ENCODE measurements around the gene FDX2. TPM values are rescaled to one million over a fixed set of nuclear protein-coding genes. Genes with fewer than 3 reads are reported as not detected.
A peak's percentile ranks its signal among the peaks of the same experiment; 100 is the strongest.

The FDX2 gene
- total and polyA plus RNA-seq, 7 donors = 19.2 to 45.9 (median 25.2) TPM

DNA sequence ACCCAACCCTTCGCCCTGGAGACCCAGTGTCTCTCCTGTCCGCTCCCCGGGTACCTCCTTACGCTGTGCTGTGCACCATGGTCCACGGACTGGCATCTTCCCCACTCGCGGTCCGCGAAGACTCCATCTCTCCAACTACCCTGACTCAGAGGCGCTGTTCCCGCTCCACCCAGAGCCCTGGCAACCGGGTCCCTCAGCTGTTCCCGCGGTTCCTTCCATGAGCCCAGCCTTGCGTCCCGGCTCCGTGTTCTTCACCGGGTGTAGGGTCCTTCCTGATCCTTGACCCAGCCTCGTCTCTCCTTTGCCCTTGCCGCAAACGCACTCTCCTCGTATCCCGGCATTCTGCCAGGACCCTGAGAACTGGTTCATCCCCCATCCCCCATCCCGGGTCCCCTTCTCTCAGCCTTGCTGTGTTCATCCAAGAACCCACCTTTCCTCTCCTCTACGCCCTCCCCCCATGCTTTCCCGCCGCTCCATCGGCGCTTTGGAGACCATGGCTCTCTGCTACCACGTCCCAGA lies 25.4 kb downstream of the FDX2 start:
- Histone ChIP-seq H3K4me1 (peaks cover 0 to 69% (median 55%) of the 10 kb centered on the region in 4 donors), H3K36me3 (no peaks in the 10 kb centered on the region)
- WGBS, 2 donors = 2 to 3% methylated on average over 30 of the region's 30 CpGs

DNA sequence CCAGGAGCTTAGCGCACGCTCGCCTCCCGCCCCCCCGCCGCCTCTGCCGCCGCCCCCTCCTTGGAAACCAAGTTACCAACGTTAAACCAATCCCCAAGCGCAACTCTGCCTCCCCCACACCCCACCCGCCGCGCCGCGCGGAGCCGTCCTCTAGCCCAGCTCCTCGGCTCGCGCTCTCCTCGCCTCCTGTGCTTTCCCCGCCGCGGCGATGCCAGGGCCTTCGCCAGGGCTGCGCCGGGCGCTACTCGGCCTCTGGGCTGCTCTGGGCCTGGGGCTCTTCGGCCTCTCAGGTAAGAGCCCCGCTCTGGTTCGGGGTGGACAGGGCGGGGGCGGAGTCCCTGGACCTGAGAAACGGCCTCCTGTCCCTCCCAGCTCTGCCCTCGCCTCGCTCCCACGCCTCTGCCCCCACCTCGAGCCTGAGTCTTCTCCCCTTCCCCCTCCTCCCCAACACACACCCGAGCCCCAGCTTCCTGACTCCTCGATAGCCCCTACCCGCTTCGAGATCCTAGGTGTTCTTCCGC lies 25.9 kb downstream of the FDX2 start, which contains the start of gene ICAM5:
Gene ICAM5 (plus strand): TSS at position 117 of the 521 bp plus-strand sequence. CDS start 92 bp downstream, at position 209.
- intact Hi-C loops (cut with DNase I) = no loop called here
- peaks cover 0 to 64% (median 50%) of the 10 kb centered on the region in 4 donors for H3K4me1 ChIP-seq
- peak within 1 kb of the TSS in 3 of 4 donors; percentile 8 to 37 (median 36) for H3K4me3 ChIP-seq

More for the DNA sequence above, 25.4 kb downstream of the FDX2 start:
- TF ChIP-seq POLR2A (IDR thresholded peaks at IDR 0.05) (no peak), POLR2AphosphoS5 (IDR thresholded peaks at IDR 0.05) (no peak), CTCF (IDR thresholded peaks at IDR 0.05) (no peak), EP300 (IDR thresholded peaks at IDR 0.05) (no peak)
- H3K4me3 ChIP-seq = peak overlapping the region in 2 of 4 donors; percentile 36 to 37
- intact Hi-C loops (cut with DNase I) = no loop called here
- no peak overlapping the region for H3K27ac ChIP-seq
- H3K9me3 ChIP-seq = no peaks in the 10 kb centered on the region
- H3K27me3 ChIP-seq = peaks cover 77 to 100% (median 90%) of the 10 kb centered on the region in 3 donors
- DNase-seq = no peak

DNA sequence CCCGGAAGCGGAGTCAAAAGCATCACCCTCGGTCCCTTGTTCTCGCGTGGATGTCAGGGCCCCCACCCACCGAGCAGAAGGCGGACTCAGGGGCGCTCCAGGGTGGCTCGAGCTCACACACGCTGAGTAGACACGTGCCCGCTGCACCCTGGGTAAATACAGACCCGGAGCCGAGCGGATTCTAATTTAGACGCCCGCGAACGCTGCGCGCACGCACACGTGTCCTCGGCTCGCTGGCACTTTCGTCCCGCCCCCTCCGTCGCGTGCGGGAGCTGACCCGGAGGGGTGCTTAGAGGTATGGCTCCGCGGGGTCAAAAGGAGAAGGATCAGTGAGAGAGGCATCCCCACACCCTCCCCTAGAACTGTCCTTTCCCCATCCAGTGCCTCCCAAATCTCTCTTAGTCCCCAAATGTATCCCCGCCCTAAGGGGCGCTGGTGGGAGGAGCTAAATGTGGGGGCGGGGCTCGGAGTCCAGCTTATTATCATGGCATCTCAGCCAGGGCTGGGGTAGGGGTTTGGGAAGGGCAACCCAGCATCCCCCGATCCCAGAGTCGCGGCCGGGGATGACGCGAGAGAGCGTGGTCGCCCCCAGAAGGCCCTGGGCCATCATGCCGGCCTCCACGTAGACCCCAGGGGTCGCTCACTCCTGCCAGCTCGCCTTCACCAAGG lies 26.5 kb downstream of the FDX2 start:
- Histone ChIP-seq H3K27ac (no peak overlapping the region), H3K9me3 (no peaks in the 10 kb centered on the region), H3K4me1 (peaks cover 0 to 61% (median 50%) of the 10 kb centered on the region in 4 donors), H3K4me3 (peak overlapping the region in 3 of 4 donors; percentile 8 to 31 (median 29)), H3K36me3 (peaks cover 0 to 7% (median 0%) of the 10 kb centered on the region in 4 donors), H3K27me3 (peaks cover 67 to 99% (median 79%) of the 10 kb centered on the region in 3 donors)
- WGBS, 2 donors = 1 to 4% methylated on average over 50 of the region's 50 CpGs
- no peak for DNase-seq
- intact Hi-C loops (cut with DNase I) = no loop called here
- TF ChIP-seq POLR2AphosphoS5 (IDR thresholded peaks at IDR 0.05) (no peak), CTCF (IDR thresholded peaks at IDR 0.05) (no peak), EP300 (IDR thresholded peaks at IDR 0.05) (no peak), POLR2A (IDR thresholded peaks at IDR 0.05) (no peak)

More for the DNA sequence above, 25.9 kb downstream of the FDX2 start, which contains the start of gene ICAM5:
- Histone ChIP-seq H3K36me3 (peaks cover 0 to 2% (median 0%) of the 10 kb centered on the region in 4 donors), H3K27me3 (peaks cover 73 to 100% (median 85%) of the 10 kb centered on the region in 3 donors), H3K9me3 (no peaks in the 10 kb centered on the region), H3K27ac (no peak within 1 kb of the TSS)
- TF ChIP-seq POLR2AphosphoS5 (IDR thresholded peaks at IDR 0.05) (no peak), CTCF (IDR thresholded peaks at IDR 0.05) (no peak), EP300 (IDR thresholded peaks at IDR 0.05) (no peak), POLR2A (IDR thresholded peaks at IDR 0.05) (no peak)
- DNase-seq = no peak
- WGBS, 2 donors = 2% methylated on average over 45 of the region's 45 CpGs

DNA sequence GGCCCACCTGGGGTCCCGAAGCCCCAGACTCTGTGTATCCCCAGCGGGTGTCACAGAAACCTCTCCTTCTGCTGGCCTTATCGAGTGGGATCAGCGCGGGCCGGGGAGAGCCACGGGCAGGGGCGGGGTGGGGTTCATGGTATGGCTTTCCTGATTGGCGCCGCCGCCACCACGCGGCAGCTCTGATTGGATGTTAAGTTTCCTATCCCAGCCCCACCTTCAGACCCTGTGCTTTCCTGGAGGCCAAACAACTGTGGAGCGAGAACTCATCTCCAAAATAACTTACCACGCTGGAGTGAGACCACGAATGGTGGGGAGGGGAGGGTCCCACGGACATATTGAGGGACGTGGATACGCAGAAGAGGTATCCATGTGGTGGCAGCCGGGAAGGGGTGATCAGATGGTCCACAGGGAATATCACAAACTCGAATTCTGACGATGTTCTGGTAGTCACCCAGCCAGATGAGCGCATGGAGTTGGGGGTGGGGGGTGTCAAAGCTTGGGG lies 27.1 kb downstream of the FDX2 start:
- peaks cover 0 to 59% (median 50%) of the 10 kb centered on the region in 4 donors for H3K4me1 ChIP-seq

More for the DNA sequence above, 27.1 kb downstream of the FDX2 start:
- H3K36me3 ChIP-seq = peaks cover 0 to 9% (median 0%) of the 10 kb centered on the region in 4 donors
- H3K9me3 ChIP-seq = no peaks in the 10 kb centered on the region
- no peak for DNase-seq
- peak overlapping the region in 2 of 4 donors; percentile 29 to 31 for H3K4me3 ChIP-seq
- intact Hi-C loops (cut with DNase I) = no loop called here
- TF ChIP-seq POLR2AphosphoS5 (IDR thresholded peaks at IDR 0.05) = no peak
- no peak for TF ChIP-seq CTCF (IDR thresholded peaks at IDR 0.05)
- TF ChIP-seq EP300 (IDR thresholded peaks at IDR 0.05) = no peak
- H3K27ac ChIP-seq = no peak overlapping the region
- peaks cover 61 to 99% (median 73%) of the 10 kb centered on the region in 3 donors for H3K27me3 ChIP-seq
- 2 to 3% methylated on average over 23 of the region's 23 CpGs for WGBS, 2 donors

Data from sigmoid colon (tissue), 7 donors.